Muscle of arm (tissue), 12 donors: ENCODE results near the gene MYO16. TPM values are rescaled to one million over a fixed set of nuclear protein-coding genes. Genes with fewer than 3 reads are reported as not detected.

Experiments used
- DNase-seq: peaks from one replicate; pipeline ENCODE4 v3.0.0-alpha.2; 2013
- polyA plus RNA-seq, 12 donors: library from polyadenylated mRNA; unstranded; fragments of 120-200 nt; gene quantifications; one replicate each; pipeline ENCODE4 v1.2.1, GENCODE V29; 2013; ENCODE audit not compliant: insufficient read length in 12 of 12

The MYO16 gene
- polyA plus RNA-seq, 12 donors, result 7.0 to 21.6 (median 16.9) TPM; not detected in 1

DNA sequence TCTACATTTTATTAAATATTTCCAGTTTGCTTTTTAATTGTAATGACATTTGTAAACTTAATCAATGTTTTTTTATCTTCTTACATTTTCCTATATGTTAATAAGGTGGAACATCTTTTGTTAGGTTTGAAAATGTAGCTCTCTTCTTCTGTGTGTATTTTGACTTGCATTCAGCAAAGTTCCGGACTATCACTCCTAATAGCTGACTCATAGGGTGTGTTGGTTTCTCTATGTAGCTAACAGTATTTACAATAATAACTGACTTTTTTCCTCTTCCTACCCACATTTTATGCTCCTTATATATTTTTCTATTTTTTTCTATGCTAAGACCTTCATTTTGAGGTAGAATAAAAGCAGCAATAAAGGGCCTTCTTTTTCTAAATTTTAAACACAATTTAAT, 28.1 kb downstream of the MYO16 start:
- DNase-seq, result no peak

DNA sequence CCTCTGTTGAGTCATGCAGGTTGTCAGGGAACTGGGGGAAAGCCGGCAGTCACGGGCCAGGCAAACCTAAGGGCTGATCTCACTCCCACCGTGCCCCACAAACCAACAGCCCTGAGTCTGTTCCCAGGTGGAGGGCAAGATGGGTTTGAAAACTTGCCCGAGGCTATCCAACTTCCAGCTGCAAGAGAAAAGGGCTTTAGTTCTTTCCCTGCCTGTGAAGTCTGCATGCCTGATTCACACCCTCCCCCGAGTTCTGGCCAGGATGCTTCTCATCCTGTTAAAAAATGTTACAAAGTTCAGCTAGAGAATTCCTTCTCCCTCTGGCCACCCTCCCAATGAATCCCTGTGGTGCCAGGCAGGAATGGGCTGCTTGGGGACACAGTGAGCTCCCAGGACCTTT, 33.1 kb downstream of the MYO16 start:
- no peak for DNase-seq

- no peak for DNase-seq
Observed at GRCh38 chr13:108663710-108664109, 34.3 kb downstream of the MYO16 start.

- no peak for DNase-seq
Observed at GRCh38 chr13:108667205-108667604, 37.8 kb downstream of the MYO16 start.

- DNase-seq, result no peak
Observed at GRCh38 chr13:108669381-108669780, 40.0 kb downstream of the MYO16 start.

GRCh38 chr13:108674346-108674745, 44.9 kb downstream of the MYO16 start:
- no peak for DNase-seq

GRCh38 chr13:108674771-108675170, 45.4 kb downstream of the MYO16 start:
- DNase-seq, result no peak

GRCh38 chr13:108676620-108677019, 47.2 kb downstream of the MYO16 start:
- no peak for DNase-seq

GRCh38 chr13:108677806-108678205, 48.4 kb downstream of the MYO16 start:
- DNase-seq, result no peak

DNA sequence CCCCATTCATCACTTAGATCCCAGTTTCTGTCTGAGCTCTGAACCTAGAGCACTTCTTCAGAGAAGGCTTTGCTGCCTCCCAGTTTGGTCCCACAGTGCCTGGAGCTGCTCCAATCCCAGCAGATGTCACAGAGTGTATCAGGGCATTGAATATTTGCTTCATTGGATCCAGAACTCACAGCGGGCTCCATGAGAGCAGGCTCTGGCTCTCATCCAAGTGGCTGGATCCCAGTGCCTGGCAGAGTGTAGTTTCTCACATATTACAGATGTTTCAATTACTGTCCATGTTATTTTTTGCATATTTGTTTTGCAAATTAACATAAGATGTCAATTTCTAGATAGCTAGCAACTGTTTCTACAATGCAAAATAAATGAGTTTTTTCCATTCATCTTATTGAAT, 50.6 kb downstream of the MYO16 start:
- DNase-seq, result no peak

DNA sequence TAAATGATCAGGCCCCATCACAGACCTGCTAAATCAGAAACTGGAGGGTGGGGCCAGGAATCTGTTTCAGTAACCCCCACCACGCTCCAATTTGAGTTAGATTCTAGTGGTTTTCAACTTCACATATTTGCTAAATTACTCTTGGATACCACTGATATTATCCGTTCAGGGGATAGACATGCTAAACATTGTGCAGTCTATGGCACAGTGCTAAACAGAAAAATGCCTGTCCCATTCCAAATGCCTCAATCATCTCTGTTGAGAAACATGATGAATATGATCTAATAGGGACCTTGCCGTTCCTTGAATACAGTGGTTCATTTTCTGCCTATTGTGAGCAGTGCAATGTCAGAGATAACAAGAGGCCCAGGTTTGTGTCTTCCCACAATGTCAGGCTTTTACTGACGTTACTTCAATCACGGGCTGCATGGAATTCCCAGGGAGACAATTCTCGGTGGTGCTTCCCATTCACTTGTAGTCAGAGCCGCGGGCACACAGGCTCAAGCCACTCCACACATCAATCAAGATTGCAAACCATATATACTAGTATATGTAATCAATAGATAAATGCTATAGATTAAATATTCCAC, 52.7 kb downstream of the MYO16 start:
- DNase-seq, result no peak

DNA sequence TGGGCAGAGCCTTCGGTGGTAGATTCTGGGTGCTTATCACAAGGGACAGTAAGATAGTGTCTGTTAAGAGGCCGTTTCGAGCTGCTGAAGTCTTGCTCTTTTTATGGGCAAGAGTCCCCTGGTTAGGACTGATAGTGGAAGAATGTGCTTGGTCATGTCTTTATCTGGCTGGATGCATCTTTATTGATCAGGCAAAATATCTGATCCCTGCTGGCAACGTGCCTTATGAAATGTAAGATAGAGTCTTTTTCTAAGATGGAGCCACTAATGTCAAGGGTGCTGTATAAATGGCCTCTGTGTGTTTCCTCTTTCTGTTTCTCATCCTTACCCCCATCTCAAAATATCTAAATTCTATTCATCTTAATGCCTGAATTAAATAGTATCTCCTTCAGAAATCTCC, 53.3 kb downstream of the MYO16 start:
- DNase-seq, result no peak

- no peak for DNase-seq
Observed at GRCh38 chr13:108686027-108686426, 56.6 kb downstream of the MYO16 start.

- DNase-seq, result no peak
Observed at GRCh38 chr13:108690726-108691125, 61.3 kb downstream of the MYO16 start.

DNA sequence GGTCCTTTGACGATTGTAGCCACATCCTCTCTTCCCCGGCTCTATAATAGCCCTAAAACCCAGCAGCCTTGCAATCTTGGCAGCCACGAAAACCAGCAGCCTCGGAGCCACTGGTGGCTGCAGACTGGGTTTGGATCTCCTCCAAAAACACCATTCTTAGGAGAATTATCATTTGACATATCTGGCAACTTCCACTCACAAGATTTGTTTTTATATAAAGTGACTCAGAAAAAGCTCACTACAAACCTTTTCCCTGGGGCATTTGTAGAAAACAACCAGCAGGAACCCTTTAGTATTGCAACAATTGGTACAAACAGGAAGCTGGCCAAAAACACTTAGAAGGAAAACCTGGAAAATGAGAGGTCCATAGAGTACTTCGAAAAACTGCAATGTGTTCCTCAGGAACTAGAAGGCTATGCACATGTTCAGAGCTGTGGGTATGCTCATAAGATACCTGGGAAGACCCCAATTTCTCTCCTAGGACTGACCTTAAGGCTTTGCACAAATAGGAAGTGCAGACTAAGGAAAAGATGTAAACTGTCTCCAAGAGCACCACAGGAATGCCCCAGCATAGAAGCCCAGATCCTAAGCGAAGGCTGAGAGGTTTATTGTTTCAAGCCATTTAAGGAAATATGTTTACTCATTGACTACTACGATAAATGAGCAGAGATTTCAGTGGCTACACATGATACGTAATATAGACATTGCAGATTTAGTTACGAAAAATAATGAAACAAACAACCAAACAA, 71.2 kb downstream of the MYO16 start:
- no peak for DNase-seq

- DNase-seq, result no peak
Observed at GRCh38 chr13:108702171-108702570, 72.8 kb downstream of the MYO16 start.

- DNase-seq, result no peak
Observed at GRCh38 chr13:108705031-108705430, 75.6 kb downstream of the MYO16 start.

GRCh38 chr13:108707584-108707983, 78.2 kb downstream of the MYO16 start:
- DNase-seq, result no peak

GRCh38 chr13:108708921-108709320, 79.5 kb downstream of the MYO16 start:
- DNase-seq, result no peak

- no peak for DNase-seq
Observed at GRCh38 chr13:108711386-108711785, 82.0 kb downstream of the MYO16 start.

GRCh38 chr13:108725471-108725870, 96.1 kb downstream of the MYO16 start:
- no peak for DNase-seq

DNA sequence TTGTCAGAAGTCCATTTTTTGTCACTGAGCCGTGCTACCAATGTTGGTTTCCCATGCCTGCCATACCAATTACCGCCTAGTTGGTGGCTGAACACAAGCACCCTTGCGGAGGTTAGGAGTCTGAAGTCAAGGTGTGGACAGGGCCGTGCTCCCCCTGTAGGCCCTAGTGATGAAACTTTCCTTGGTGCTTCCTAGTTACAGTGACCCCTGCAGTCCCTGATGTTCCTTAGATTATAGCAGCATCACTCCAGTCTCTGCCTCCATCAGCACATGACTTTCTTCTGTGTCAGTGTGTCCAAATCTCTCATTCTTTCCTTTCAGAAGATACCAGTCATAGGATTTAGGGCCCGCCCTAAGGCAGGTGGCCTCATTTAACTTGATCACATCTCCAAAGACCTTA, 99.0 kb downstream of the MYO16 start:
- no peak for DNase-seq

- DNase-seq, result no peak
Observed at GRCh38 chr13:108733022-108733560, 103.7 kb downstream of the MYO16 start.

GRCh38 chr13:108734676-108735075, 105.3 kb downstream of the MYO16 start:
- no peak for DNase-seq
